ENCODE results near the gene KRT6C.

KRT6C gene

DNA sequence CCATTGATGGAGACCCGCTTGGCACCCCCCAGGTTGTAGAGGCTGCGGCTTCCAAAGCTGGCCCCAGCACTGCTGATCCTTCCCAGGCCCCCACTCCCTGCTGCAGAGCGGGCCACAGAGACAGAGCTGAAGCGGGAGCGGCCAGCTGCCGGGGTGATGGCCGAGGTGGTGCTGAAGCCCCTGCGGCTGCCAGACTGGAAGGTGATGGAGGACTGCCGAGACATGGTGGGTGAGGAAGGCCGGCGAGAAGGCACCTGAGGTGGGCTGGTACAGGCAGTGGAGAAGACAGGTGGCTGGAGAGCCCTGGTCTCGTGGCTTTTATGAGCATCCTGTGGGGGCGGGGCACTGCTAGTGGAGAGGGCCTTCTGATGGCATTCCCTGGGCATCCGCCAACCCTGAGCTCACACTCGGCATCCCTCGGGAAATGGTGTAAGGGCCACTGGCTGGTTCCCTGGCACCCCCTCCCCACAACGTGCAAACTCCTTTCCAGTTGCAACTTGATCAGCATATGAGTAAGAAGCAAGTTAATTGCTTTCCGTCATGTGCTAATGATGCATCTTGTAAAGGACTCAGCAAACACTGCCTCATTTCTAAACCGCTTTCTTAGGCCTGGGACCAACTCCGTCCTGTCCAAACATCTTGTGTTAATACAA is 39.4 kb downstream of the KRT6C start, which contains the start of gene KRT75:
Gene KRT75, minus strand, starts transcription at position 291 of the 653 bp plus-strand sequence. Its CDS starts 67 bp downstream, at position 224.
- DNase-seq, result no peak

- DNase-seq, result no peak
Observed at GRCh38 chr12:52433501-52434080, 40.0 kb downstream of the KRT6C start.

GRCh38 chr12:52432559-52433207 is 40.9 kb downstream of the KRT6C start:
- no peak for DNase-seq

DNA sequence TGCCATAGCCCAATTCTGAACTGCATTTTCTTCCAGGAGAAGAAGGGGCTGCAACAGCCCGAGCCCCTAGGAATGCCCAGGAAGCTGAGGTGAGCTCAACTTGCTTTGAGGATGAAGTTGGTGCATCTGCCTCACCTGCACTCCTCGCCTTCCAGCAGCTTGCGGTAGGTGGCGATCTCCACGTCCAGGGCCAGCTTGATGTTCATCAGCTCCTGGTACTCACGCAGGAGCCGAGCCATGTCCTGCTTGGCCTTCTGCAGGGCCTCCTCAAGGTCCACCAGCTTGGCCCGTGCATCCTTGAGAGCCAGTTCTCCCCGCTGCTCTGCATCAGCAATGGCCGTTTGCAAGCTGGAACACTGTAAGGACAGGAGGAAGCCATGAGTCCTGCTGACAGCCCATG is 45.5 kb downstream of the KRT6C start:
- peak in 1 of 2 donors; percentile 2 for DNase-seq

- no peak for DNase-seq
Observed at GRCh38 chr12:52427083-52427482, 46.5 kb downstream of the KRT6C start.

GRCh38 chr12:52426034-52426433 is 47.6 kb downstream of the KRT6C start:
- DNase-seq, result no peak

DNA sequence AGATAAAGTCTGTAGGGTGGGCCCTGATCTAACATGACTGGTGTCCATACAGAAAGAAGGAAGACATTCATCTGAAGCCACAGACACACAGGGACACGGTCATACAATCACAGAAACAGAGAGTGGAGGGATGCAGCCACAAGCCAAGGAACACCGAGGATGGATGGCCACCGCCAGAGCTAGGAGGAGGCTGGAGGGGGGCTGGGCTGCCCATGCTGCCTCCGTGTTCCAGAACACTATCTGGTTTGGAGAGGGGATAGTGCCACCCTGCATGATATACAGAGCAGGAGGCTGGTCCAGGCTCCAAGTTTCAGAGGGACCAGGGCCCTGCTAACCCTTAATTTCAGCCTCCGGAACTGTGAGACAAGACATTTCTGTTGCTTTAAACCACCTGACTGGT is 48.1 kb downstream of the KRT6C start:
- DNase-seq, result no peak

DNA sequence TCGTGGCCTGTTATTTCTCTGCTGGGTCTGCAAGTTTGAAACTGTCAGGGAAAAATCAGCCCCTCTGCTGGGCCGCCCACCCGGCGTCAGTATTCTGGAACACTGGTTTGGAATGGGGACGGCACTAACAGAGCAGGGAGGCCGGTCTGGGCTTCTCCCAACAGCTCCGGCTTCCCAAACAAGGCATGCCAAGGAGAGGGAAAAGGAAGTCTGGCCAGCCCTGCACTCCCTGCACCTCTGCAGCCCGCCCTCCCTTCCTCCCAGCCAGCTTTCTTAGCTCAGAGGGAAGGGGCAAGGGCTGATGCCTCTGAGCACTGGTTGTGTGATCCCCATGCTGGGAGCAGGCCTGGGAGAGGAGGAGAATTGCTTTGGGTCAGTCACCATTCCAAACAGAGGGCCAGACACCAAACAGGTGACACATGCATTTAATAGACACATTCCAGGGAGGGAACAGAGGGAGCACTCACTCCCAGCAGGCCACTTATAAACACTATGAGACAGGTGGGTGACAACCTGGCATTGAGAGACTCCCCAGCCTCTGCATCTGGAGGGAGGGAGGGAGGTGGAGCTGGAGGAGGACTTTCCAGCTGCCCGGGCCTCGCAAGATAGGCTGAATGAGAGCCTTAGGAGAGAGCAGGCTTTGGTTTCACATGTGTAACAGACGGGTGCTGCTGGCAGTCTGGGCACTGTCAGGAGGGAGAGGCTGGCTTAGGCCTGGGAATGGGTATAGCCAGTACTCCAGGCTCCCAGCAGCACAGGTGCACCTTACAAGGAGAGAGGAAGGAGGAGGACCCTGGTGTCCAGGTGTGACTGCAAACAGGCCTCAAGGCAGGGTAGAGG is 49.7 kb downstream of the KRT6C start:
- no peak for DNase-seq

GRCh38 chr12:52423035-52423434 is 50.6 kb downstream of the KRT6C start:
- no peak for DNase-seq

- DNase-seq, result no peak
Observed at GRCh38 chr12:52419656-52420055, 53.9 kb downstream of the KRT6C start.

DNA sequence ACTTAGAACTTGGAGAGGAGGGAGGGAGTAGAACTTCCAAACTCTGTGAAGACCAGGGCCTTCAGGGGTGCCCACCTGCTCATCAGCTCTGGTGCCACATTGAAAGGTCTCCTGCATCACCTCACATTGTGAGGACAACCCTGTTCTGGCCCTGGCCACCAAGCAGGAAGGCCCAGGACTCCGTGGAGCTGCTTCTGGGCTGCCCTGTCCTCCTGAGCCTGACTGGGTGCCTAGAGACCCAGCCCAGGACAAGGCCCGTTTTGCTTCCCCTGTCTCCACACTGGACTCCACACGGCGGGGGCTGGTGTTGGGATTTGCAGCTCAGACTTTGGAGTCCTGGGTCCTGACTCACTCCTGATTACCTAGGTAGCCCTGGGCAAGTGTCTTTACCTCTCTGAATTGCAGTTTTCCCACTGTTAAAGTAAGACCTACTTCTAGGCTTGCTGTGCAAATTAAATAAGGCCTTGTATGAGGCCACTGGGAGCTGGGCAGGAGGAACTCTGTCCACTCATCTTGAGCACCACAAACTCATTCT is 55.0 kb downstream of the KRT6C start:
- DNase-seq, result no peak

All from stimulated activated CD4-positive, alpha-beta T cell treated with anti-CD3 and anti-CD28 coated beads, Interleukin-2, amount 100 ng/mL, for 24 hours (primary cell).